WTC11 (cell line): ENCODE measurements around the gene KCTD18. TPM values are rescaled to one million over a fixed set of nuclear protein-coding genes. Genes with fewer than 3 reads are reported as not detected.

ENCODE experiments used
- ATAC-seq: fragments of 200-7000 bp; cut with Tn5 transposase; 2 replicates; pipeline ENCODE4 v1.10.0; 2021; ENCODE audit warnings: mild to moderate bottlenecking, moderate library complexity
- CTCF ChIA-PET: fragments of 300-600 bp; sonication (Branson Sonifier 250); formaldehyde crosslinking; loops from one replicate; lab custom pipeline; 2021; ENCODE audit warnings: antibody characterized with exemption; lab: Charles Lee
- POLR2A ChIA-PET: fragments of 350-600 bp; sonication (Branson Sonifier 250); formaldehyde crosslinking; loops from one replicate; lab custom pipeline; 2021; ENCODE audit warnings: antibody characterized with exemption; lab: Charles Lee
- DNase-seq: peaks from one replicate; pipeline ENCODE4 v3.0.0; 2021; ENCODE audit warnings: low spot score
- H3K27ac Mint-ChIP-seq: 2 replicates; pipeline ENCODE4 v1.8.0; 2021; ENCODE audit warnings: mixed read lengths
- H3K27me3 Mint-ChIP-seq: 2 replicates; pipeline ENCODE4 v1.8.0; 2021; ENCODE audit warnings: low read depth, mild to moderate bottlenecking, moderate library complexity, mixed read lengths
- H3K36me3 Mint-ChIP-seq: 2 replicates; pipeline ENCODE4 v1.8.0; 2021; ENCODE audit warnings: mixed read lengths
- H3K4me1 Mint-ChIP-seq: 2 replicates; pipeline ENCODE4 v1.8.0; 2022; ENCODE audit warnings: mixed read lengths
- H3K4me3 Mint-ChIP-seq: 2 replicates; pipeline ENCODE4 v1.8.0; 2021; ENCODE audit warnings: mild to moderate bottlenecking, moderate library complexity, mixed read lengths
- H3K9me3 Mint-ChIP-seq: 2 replicates; pipeline ENCODE4 v1.8.0; 2021; ENCODE audit warnings: mixed read lengths
- ELF4 ChIP-seq: sonication (generic); formaldehyde crosslinking; IDR thresholded peaks from 2 replicates; pipeline ENCODE4 v1.8.1; 2022; ENCODE audit warnings: low read depth, mild to moderate bottlenecking, moderate library complexity, missing genetic modification reagents
- GABPB1 ChIP-seq: sonication (generic); formaldehyde crosslinking; IDR thresholded peaks from 2 replicates; pipeline ENCODE4 v1.8.1; 2023; ENCODE audit warnings: mild to moderate bottlenecking, missing genetic modification reagents
- GTF2I ChIP-seq: fragments of 250-450 bp; sonication (Bioruptor Pico); conservative IDR thresholded peaks from 2 replicates; pipeline ENCODE4 v1.4.0; 2021; ENCODE audit warnings: mild to moderate bottlenecking
- IRF2 ChIP-seq: sonication (generic); formaldehyde crosslinking; IDR thresholded peaks from 2 replicates; pipeline ENCODE4 v1.8.0; 2022; ENCODE audit warnings: low read depth, missing genetic modification reagents, borderline replicate concordance
- NFE2L1 ChIP-seq: sonication (generic); formaldehyde crosslinking; IDR thresholded peaks from 2 replicates; pipeline ENCODE4 v1.8.1; 2023; ENCODE audit warnings: missing genetic modification reagents
- NFYB ChIP-seq: sonication (generic); formaldehyde crosslinking; conservative IDR thresholded peaks from 2 replicates; pipeline ENCODE4 v1.8.0; 2022; ENCODE audit warnings: low read depth, missing genetic modification reagents
- PRRX2 ChIP-seq: fragments of 250-450 bp; sonication (Bioruptor Pico); IDR thresholded peaks from 2 replicates; pipeline ENCODE4 v1.8.0; 2021; ENCODE audit warnings: mild to moderate bottlenecking
- SMAD4 ChIP-seq: sonication (generic); formaldehyde crosslinking; IDR thresholded peaks from 2 replicates; pipeline ENCODE4 v1.8.0; 2022; ENCODE audit warnings: mild to moderate bottlenecking, missing genetic modification reagents
- TP53 ChIP-seq: sonication (generic); formaldehyde crosslinking; IDR thresholded peaks from 2 replicates; pipeline ENCODE4 v1.8.1; 2023; ENCODE audit warnings: mild to moderate bottlenecking, missing genetic modification reagents
- ZBTB21 ChIP-seq: sonication (generic); formaldehyde crosslinking; IDR thresholded peaks from 2 replicates; pipeline ENCODE4 v1.8.1; 2023; ENCODE audit warnings: mild to moderate bottlenecking, missing genetic modification reagents, borderline replicate concordance
- ZNF138 ChIP-seq: sonication (generic); formaldehyde crosslinking; conservative IDR thresholded peaks from 2 replicates; pipeline ENCODE4 v1.8.1; 2022; ENCODE audit warnings: mild to moderate bottlenecking, moderate library complexity, missing genetic modification reagents
- ZNF423 ChIP-seq: fragments of 250-450 bp; sonication (Bioruptor Pico); IDR thresholded peaks from 2 replicates; pipeline ENCODE4 v2.1.2; 2022; ENCODE audit warnings: mild to moderate bottlenecking, moderate library complexity
- total RNA-seq: library from RNA; stranded (reverse); gene quantifications from 3 replicates; pipeline ENCODE4 v1.2.3, GENCODE V29; 2021
- TF ChIP-seq, protein P1 (sequence below): sonication (generic); formaldehyde crosslinking; IDR thresholded peaks from 2 replicates; pipeline ENCODE4 v1.8.1; 2022; ENCODE audit warnings: low read depth, missing genetic modification reagents, borderline replicate concordance
- TF ChIP-seq, protein P2 (sequence below): sonication (generic); formaldehyde crosslinking; IDR thresholded peaks from 2 replicates; pipeline ENCODE4 v1.8.1; 2023; ENCODE audit warnings: mild to moderate bottlenecking, missing genetic modification reagents
- TF ChIP-seq, protein P3 (sequence below): sonication (generic); formaldehyde crosslinking; IDR thresholded peaks from 2 replicates; pipeline ENCODE4 v1.8.1; 2022; ENCODE audit warnings: mild to moderate bottlenecking, moderate library complexity, missing genetic modification reagents
- TF ChIP-seq, protein P4 (sequence below): sonication (generic); formaldehyde crosslinking; IDR thresholded peaks from 2 replicates; pipeline ENCODE4 v1.8.0; 2023; ENCODE audit warnings: missing genetic modification reagents
- TF ChIP-seq, protein P5 (sequence below): fragments of 200-600 bp; IDR thresholded peaks from 2 replicates; pipeline ENCODE4 v1.8.0; 2022; ENCODE audit warnings: antibody characterized with exemption
- TF ChIP-seq, protein P6 (sequence below): sonication (generic); formaldehyde crosslinking; IDR thresholded peaks from 2 replicates; pipeline ENCODE4 v1.8.1; 2023; ENCODE audit warnings: mild to moderate bottlenecking, missing genetic modification reagents, borderline replicate concordance
- TF ChIP-seq, protein P7 (sequence below): sonication (generic); formaldehyde crosslinking; IDR thresholded peaks from 2 replicates; pipeline ENCODE4 v1.8.0; 2023; ENCODE audit warnings: mild to moderate bottlenecking, missing genetic modification reagents

The KCTD18 gene
- total RNA-seq, 1 experiment from 2014 or later: 4.9 TPM

DNA sequence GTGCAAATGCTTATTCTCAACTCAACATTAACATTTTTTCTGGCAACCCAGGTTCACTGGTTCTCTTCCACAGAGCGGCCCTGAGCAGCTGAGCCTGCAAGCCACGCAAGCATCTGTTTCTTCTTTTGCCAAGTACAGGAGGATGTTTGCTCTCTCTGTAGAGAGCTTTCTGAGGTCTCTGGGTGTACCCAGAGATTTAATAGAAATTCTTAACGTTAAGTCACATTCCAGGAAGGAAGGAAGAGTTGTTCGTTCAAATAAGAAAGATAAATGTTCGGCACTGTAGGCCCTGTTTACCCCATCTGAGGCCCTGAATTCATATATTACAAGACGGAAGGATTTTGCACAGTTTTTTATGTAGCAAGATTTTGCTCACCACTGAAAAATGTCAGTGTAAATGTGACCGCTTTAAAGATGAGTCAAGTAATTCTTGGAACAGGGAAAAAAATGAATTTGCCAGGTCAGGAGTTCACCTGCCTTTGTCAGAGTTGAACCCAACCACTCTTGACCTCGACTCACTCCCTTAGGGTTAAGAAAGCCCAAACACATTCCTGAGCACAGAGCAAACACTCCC lies 30.1 kb downstream of the KCTD18 start (continued):
- TF ChIP-seq, protein P1, sequence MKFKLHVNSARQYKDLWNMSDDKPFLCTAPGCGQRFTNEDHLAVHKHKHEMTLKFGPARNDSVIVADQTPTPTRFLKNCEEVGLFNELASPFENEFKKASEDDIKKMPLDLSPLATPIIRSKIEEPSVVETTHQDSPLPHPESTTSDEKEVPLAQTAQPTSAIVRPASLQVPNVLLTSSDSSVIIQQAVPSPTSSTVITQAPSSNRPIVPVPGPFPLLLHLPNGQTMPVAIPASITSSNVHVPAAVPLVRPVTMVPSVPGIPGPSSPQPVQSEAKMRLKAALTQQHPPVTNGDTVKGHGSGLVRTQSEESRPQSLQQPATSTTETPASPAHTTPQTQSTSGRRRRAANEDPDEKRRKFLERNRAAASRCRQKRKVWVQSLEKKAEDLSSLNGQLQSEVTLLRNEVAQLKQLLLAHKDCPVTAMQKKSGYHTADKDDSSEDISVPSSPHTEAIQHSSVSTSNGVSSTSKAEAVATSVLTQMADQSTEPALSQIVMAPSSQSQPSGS (CRISPR knock-in tag): no peak
- no peak for TF ChIP-seq GTF2I (CRISPR knock-in tag)
- TF ChIP-seq, protein P2, sequence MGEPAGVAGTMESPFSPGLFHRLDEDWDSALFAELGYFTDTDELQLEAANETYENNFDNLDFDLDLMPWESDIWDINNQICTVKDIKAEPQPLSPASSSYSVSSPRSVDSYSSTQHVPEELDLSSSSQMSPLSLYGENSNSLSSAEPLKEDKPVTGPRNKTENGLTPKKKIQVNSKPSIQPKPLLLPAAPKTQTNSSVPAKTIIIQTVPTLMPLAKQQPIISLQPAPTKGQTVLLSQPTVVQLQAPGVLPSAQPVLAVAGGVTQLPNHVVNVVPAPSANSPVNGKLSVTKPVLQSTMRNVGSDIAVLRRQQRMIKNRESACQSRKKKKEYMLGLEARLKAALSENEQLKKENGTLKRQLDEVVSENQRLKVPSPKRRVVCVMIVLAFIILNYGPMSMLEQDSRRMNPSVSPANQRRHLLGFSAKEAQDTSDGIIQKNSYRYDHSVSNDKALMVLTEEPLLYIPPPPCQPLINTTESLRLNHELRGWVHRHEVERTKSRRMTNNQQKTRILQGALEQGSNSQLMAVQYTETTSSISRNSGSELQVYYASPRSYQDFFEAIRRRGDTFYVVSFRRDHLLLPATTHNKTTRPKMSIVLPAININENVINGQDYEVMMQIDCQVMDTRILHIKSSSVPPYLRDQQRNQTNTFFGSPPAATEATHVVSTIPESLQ (CRISPR knock-in tag): no peak
- TF ChIP-seq ZBTB21 (CRISPR knock-in tag): no peak
- TF ChIP-seq ELF4 (CRISPR knock-in tag): no peak
- TF ChIP-seq SMAD4 (CRISPR knock-in tag): no peak
- TF ChIP-seq PRRX2 (CRISPR knock-in tag): no peak
- TF ChIP-seq, protein P3, sequence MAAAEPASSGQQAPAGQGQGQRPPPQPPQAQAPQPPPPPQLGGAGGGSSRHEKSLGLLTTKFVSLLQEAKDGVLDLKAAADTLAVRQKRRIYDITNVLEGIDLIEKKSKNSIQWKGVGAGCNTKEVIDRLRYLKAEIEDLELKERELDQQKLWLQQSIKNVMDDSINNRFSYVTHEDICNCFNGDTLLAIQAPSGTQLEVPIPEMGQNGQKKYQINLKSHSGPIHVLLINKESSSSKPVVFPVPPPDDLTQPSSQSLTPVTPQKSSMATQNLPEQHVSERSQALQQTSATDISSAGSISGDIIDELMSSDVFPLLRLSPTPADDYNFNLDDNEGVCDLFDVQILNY (CRISPR knock-in tag): no peak

DNA sequence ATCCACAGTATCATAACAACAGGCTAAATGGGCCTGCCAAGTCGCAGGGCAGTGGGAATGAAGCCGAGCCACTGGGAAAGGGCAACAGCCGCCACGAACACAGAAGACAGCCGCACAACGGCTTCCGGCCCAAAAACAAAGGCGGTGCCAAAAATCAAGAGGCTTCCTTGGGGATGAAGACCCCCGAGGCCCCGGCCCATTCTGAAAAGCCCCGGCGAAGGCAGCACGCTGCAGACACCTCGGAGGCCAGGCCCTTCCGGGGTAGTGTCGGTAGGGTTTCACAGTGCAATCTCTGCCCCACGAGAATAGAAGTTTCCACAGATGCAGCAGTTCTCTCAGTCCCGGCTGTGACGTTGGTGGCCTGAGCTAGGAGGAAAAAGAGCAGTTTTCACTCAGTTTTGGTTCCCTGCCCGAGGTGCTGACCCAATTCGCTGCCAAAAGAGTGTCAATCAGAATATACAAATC lies 32.2 kb downstream of the KCTD18 start:
- H3K27ac Mint-ChIP-seq: no peak overlapping the region
- peaks cover 58% of the 10 kb centered on the region for H3K36me3 Mint-ChIP-seq
- ChIA-PET POLR2A (no interaction called here), CTCF (no interaction called here)
- DNase-seq: no peak
- no peak for ATAC-seq
- TF ChIP-seq ELF4 (CRISPR knock-in tag) (no peak), ZNF138 (CRISPR knock-in tag) (no peak), NFYB (CRISPR knock-in tag) (no peak), GABPB1 (CRISPR knock-in tag) (no peak)
- TF ChIP-seq, protein P4, sequence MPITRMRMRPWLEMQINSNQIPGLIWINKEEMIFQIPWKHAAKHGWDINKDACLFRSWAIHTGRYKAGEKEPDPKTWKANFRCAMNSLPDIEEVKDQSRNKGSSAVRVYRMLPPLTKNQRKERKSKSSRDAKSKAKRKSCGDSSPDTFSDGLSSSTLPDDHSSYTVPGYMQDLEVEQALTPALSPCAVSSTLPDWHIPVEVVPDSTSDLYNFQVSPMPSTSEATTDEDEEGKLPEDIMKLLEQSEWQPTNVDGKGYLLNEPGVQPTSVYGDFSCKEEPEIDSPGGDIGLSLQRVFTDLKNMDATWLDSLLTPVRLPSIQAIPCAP (CRISPR knock-in tag): no peak
- TF ChIP-seq, protein P5, sequence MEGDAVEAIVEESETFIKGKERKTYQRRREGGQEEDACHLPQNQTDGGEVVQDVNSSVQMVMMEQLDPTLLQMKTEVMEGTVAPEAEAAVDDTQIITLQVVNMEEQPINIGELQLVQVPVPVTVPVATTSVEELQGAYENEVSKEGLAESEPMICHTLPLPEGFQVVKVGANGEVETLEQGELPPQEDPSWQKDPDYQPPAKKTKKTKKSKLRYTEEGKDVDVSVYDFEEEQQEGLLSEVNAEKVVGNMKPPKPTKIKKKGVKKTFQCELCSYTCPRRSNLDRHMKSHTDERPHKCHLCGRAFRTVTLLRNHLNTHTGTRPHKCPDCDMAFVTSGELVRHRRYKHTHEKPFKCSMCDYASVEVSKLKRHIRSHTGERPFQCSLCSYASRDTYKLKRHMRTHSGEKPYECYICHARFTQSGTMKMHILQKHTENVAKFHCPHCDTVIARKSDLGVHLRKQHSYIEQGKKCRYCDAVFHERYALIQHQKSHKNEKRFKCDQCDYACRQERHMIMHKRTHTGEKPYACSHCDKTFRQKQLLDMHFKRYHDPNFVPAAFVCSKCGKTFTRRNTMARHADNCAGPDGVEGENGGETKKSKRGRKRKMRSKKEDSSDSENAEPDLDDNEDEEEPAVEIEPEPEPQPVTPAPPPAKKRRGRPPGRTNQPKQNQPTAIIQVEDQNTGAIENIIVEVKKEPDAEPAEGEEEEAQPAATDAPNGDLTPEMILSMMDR: no peak
- H3K4me3 Mint-ChIP-seq: no peak overlapping the region
- no peaks in the 10 kb centered on the region for H3K27me3 Mint-ChIP-seq
- no peaks in the 10 kb centered on the region for H3K9me3 Mint-ChIP-seq
- H3K4me1 Mint-ChIP-seq: peaks cover 50% of the 10 kb centered on the region

DNA sequence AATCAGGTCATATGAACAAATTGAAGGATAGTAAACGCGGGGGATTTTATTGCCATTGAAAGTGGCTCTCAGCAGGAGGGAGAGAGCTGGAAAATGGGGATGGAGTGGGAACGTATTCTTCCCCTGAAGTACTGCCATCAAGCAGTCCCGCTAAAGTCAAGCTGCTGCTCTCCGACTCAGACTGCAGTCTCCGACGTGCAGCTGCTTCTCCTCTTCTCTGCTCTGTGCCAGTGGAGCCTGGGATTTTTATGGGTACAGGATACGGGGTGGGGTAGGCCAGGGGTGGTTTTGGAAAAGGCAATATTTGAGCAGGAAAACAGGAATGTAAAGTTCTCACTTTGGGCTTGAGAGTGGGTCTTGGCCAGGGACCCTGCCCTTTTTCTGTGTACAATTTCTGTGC lies 33.0 kb downstream of the KCTD18 start:
- CTCF ChIA-PET: interaction anchor here (0.9 to 1.7 kb wide), 6 partner anchors 102 to 503 kb away, joined by 3 to 4 read pairs (median 3); no protein-coding TSS in a partner anchor
- no peaks in the 10 kb centered on the region for H3K27me3 Mint-ChIP-seq
- H3K9me3 Mint-ChIP-seq: no peaks in the 10 kb centered on the region
- H3K4me3 Mint-ChIP-seq: no peak overlapping the region
- DNase-seq (no peak), ATAC-seq (no peak)
- peaks cover 66% of the 10 kb centered on the region for H3K36me3 Mint-ChIP-seq
- H3K27ac Mint-ChIP-seq: no peak overlapping the region
- peaks cover 50% of the 10 kb centered on the region for H3K4me1 Mint-ChIP-seq
- POLR2A ChIA-PET: no interaction called here
- TF ChIP-seq TP53 (CRISPR knock-in tag) (no peak), NFE2L1 (no peak), SMAD4 (CRISPR knock-in tag) (no peak), NFYB (CRISPR knock-in tag) (no peak), IRF2 (no peak), ZNF423 (CRISPR knock-in tag) (no peak)
- TF ChIP-seq, protein P6, sequence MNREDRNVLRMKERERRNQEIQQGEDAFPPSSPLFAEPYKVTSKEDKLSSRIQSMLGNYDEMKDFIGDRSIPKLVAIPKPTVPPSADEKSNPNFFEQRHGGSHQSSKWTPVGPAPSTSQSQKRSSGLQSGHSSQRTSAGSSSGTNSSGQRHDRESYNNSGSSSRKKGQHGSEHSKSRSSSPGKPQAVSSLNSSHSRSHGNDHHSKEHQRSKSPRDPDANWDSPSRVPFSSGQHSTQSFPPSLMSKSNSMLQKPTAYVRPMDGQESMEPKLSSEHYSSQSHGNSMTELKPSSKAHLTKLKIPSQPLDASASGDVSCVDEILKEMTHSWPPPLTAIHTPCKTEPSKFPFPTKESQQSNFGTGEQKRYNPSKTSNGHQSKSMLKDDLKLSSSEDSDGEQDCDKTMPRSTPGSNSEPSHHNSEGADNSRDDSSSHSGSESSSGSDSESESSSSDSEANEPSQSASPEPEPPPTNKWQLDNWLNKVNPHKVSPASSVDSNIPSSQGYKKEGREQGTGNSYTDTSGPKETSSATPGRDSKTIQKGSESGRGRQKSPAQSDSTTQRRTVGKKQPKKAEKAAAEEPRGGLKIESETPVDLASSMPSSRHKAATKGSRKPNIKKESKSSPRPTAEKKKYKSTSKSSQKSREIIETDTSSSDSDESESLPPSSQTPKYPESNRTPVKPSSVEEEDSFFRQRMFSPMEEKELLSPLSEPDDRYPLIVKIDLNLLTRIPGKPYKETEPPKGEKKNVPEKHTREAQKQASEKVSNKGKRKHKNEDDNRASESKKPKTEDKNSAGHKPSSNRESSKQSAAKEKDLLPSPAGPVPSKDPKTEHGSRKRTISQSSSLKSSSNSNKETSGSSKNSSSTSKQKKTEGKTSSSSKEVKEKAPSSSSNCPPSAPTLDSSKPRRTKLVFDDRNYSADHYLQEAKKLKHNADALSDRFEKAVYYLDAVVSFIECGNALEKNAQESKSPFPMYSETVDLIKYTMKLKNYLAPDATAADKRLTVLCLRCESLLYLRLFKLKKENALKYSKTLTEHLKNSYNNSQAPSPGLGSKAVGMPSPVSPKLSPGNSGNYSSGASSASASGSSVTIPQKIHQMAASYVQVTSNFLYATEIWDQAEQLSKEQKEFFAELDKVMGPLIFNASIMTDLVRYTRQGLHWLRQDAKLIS (CRISPR knock-in tag): no peak
- TF ChIP-seq, protein P7, sequence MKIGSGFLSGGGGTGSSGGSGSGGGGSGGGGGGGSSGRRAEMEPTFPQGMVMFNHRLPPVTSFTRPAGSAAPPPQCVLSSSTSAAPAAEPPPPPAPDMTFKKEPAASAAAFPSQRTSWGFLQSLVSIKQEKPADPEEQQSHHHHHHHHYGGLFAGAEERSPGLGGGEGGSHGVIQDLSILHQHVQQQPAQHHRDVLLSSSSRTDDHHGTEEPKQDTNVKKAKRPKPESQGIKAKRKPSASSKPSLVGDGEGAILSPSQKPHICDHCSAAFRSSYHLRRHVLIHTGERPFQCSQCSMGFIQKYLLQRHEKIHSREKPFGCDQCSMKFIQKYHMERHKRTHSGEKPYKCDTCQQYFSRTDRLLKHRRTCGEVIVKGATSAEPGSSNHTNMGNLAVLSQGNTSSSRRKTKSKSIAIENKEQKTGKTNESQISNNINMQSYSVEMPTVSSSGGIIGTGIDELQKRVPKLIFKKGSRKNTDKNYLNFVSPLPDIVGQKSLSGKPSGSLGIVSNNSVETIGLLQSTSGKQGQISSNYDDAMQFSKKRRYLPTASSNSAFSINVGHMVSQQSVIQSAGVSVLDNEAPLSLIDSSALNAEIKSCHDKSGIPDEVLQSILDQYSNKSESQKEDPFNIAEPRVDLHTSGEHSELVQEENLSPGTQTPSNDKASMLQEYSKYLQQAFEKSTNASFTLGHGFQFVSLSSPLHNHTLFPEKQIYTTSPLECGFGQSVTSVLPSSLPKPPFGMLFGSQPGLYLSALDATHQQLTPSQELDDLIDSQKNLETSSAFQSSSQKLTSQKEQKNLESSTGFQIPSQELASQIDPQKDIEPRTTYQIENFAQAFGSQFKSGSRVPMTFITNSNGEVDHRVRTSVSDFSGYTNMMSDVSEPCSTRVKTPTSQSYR: no peak
